PC-3 (cell line): ENCODE data around the gene ATXN7L1.

Source experiments
- EZH2 ChIP-seq: fragments of 300-600 bp; sonication (generic); IDR thresholded peaks from one replicate; pipeline ENCODE4 v1.6.1; 2017; ENCODE audit warnings: antibody characterized with exemption, mild to moderate bottlenecking, low read length; ENCODE audit not compliant: unreplicated experiment
- TF ChIP-seq, protein P1 (sequence below): fragments of 300-600 bp; sonication (generic); conservative IDR thresholded peaks from 2 replicates; pipeline ENCODE4 v1.5.1; 2017; ENCODE audit warnings: antibody characterized with exemption, low read depth, mild to moderate bottlenecking, low read length

DNA sequence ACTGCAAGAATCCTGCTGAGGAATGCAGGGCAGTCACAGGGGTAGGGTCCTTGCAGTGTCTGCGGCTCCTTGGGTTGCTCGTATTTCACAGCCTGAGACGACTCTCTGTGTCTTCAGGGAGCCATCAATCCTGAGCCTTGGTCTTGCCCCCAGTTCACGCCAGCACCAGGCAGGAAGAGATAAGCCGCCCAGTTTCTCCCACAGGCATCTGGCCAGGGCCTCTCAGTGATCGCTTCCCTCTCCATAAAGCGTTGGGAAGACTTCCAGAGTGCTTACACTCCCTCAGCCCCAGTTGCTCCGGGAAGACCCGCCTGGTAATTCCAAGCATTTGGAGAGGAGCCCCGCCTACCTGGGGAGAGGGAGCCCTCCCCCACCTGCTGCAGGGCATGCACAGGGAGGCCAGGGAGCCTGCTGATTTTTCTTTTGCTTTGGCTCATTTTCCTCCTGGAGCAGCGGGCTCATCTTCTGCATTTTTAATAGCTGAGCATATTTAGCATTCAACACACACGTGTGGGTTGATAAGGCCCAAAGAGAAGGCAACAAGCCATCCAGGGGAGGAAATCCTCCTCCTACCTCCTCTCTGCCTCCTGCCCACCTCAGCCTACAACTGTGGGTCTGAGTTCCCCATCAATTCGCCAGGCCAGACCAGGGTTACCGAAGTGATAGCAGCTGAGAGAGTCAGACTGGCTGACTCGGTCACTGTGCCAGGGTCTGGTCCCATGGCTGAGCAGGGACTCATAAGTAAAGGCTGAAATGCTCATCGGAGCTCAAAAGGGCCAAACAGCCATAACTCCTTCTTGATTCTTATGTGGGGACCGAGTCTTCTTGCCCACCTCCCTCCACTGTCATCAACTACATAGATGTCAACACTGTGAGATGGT lies 220.7 kb downstream of the ATXN7L1 start:
- TF ChIP-seq, protein P1, sequence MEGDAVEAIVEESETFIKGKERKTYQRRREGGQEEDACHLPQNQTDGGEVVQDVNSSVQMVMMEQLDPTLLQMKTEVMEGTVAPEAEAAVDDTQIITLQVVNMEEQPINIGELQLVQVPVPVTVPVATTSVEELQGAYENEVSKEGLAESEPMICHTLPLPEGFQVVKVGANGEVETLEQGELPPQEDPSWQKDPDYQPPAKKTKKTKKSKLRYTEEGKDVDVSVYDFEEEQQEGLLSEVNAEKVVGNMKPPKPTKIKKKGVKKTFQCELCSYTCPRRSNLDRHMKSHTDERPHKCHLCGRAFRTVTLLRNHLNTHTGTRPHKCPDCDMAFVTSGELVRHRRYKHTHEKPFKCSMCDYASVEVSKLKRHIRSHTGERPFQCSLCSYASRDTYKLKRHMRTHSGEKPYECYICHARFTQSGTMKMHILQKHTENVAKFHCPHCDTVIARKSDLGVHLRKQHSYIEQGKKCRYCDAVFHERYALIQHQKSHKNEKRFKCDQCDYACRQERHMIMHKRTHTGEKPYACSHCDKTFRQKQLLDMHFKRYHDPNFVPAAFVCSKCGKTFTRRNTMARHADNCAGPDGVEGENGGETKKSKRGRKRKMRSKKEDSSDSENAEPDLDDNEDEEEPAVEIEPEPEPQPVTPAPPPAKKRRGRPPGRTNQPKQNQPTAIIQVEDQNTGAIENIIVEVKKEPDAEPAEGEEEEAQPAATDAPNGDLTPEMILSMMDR: no peak
- no peak for TF ChIP-seq EZH2
